Caco-2 (cell line): Measurements from ENCODE around the gene MYH7. TPM values are rescaled to one million over a fixed set of nuclear protein-coding genes. Genes with fewer than 3 reads are reported as not detected.

ENCODE experiments used
- BruUV-seq: library from RNA; stranded (reverse); fragments of 400-500 nt; replicated peaks from 2 replicates; lab custom pipeline; 2021; lab: Mats Ljungman, UMichigan
- CTCF ChIA-PET: fragments of 300-600 bp; sonication (Branson Sonifier 250); formaldehyde crosslinking; loops from one replicate; lab custom pipeline; 2022; ENCODE audit warnings: antibody characterized with exemption; lab: Charles Lee
- POLR2A ChIA-PET: fragments of 300-600 bp; sonication (Branson Sonifier 250); formaldehyde crosslinking; loops from one replicate; lab custom pipeline; 2022; ENCODE audit warnings: antibody characterized with exemption; lab: Charles Lee
- DNase-seq, 2 experiments: peaks; one replicate each; pipeline versions ENCODE4 v3.0.0 to v3.0.0-alpha.2; 2020 to 2022
- H3K27me3 ChIP-seq: replicated peaks from 2 replicates; pipeline ENCODE4 v1.6.0; 2011; ENCODE audit warnings: low read length; ENCODE audit not compliant: control insufficient read depth, insufficient read depth
- H3K36me3 ChIP-seq: 2 replicates; pipeline ENCODE4 v1.5.1; 2011; ENCODE audit warnings: low read length; ENCODE audit not compliant: control insufficient read depth, insufficient read depth
- H3K4me1 ChIP-seq: fragments of 250-450 bp; sonication (Bioruptor Pico); 2 replicates; pipeline ENCODE4 v1.5.1; 2020; ENCODE audit warnings: mild to moderate bottlenecking
- H3K4me3 ChIP-seq: 2 replicates; pipeline ENCODE4 v1.5.1; 2011; ENCODE audit warnings: low read depth, mild to moderate bottlenecking, control low read depth, low read length
- H3K9me3 ChIP-seq: fragments of 250-450 bp; sonication (Bioruptor Pico); 2 replicates; pipeline ENCODE4 v1.5.1; 2020; ENCODE audit warnings: mild to moderate bottlenecking, moderate library complexity
- H3K27ac Mint-ChIP-seq: one replicate; pipeline ENCODE4 v1.8.0; 2022; ENCODE audit warnings: mixed read lengths; ENCODE audit not compliant: unreplicated experiment
- H3K27me3 Mint-ChIP-seq: one replicate; pipeline ENCODE4 v1.8.0; 2022; ENCODE audit warnings: mixed read lengths; ENCODE audit not compliant: insufficient read depth, unreplicated experiment
- H3K36me3 Mint-ChIP-seq: one replicate; pipeline ENCODE4 v1.8.0; 2022; ENCODE audit warnings: mild to moderate bottlenecking, mixed read lengths; ENCODE audit not compliant: insufficient read depth, unreplicated experiment
- H3K4me1 Mint-ChIP-seq: one replicate; pipeline ENCODE4 v1.8.0; 2022; ENCODE audit warnings: low read depth, mixed read lengths; ENCODE audit not compliant: unreplicated experiment
- H3K4me3 Mint-ChIP-seq: one replicate; pipeline ENCODE4 v1.8.0; 2022; ENCODE audit warnings: mild to moderate bottlenecking, moderate library complexity, mixed read lengths; ENCODE audit not compliant: unreplicated experiment
- H3K9me3 Mint-ChIP-seq: one replicate; pipeline ENCODE4 v1.8.0; 2022; ENCODE audit warnings: mixed read lengths; ENCODE audit not compliant: unreplicated experiment
- CTCF ChIP-seq, 2 experiments: fragments of 200-600 bp in 1 of 2; IDR thresholded peaks; 1 replicate in 1 of 2; 2 replicates in 1 of 2; pipeline versions ENCODE4 v1.5.1 to v1.8.0; 2011 to 2022; ENCODE audit warnings: antibody characterized with exemption in 1 of 2, control low read depth in 1 of 2, inconsistent platforms in 1 of 2, low read depth in 1 of 2, low read length in 1 of 2, mild to moderate bottlenecking in 1 of 2, moderate library complexity in 1 of 2; ENCODE audit not compliant: insufficient read depth in 1 of 2, severe bottlenecking in 1 of 2, unreplicated experiment in 1 of 2
- intact Hi-C: fragments of 100-400 bp; cut with micrococcal nuclease; formaldehyde crosslinking; loops from one replicate; pipeline ENCODE4 v1.10.0; 2022; ENCODE audit not compliant: unreplicated experiment
- total RNA-seq: library from RNA; stranded (reverse); gene quantifications from 2 replicates; pipeline ENCODE4 v1.2.3, GENCODE V29; 2022

Gene MYH7
- total RNA-seq, 1 experiment from 2014 or later = not detected

DNA sequence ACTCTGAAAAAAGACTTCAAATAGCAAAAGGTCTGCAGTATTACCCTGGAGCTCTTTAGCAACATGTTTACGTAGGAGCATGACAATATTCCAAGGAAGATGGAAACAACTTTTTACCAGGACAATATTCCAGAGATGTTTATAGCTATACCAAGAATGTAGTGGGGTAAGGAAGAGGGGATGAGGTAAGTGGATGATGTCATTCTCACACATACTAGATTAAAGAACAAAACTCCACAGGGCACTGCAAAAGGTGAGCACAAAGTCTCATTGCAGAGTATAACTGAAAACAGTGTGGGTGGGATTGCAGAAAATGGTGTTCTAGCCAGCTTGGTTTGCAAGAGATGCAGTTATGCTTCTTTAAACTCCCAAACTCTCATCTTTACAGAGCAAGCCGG, 50.2 kb downstream of the MYH7 start:
- H3K36me3 Mint-ChIP-seq = no peaks in the 10 kb centered on the region
- no peaks in the 10 kb centered on the region for H3K9me3 ChIP-seq
- H3K9me3 Mint-ChIP-seq = no peaks in the 10 kb centered on the region
- H3K27me3 ChIP-seq = no peaks in the 10 kb centered on the region
- no peak overlapping the region for H3K4me3 Mint-ChIP-seq
- no peaks in the 10 kb centered on the region for H3K4me1 Mint-ChIP-seq
- H3K27me3 Mint-ChIP-seq = peaks cover 19% of the 10 kb centered on the region
- intact Hi-C loops = loop anchor here (10.0 kb wide), 1 partner anchor 270 kb away; no protein-coding TSS in a partner anchor
- no peaks in the 10 kb centered on the region for H3K36me3 ChIP-seq
- CTCF ChIA-PET = interaction anchor here (0.6 to 1.2 kb wide), 2 partner anchors 71 to 286 kb away, joined by 3 to 5 read pairs; no protein-coding TSS in a partner anchor
- POLR2A ChIA-PET = no interaction called here
- H3K4me3 ChIP-seq = no peak overlapping the region
- no peaks in the 10 kb centered on the region for H3K4me1 ChIP-seq
- no TSS peak for BruUV-seq
- TF ChIP-seq CTCF (IDR thresholded peaks at IDR 0.05; ENCODE audit: insufficient read depth in 1 of 2, low read depth in 1 of 2, low read length in 1 of 2, severe bottlenecking in 1 of 2, unreplicated experiment in 1 of 2) = no peak
- no peak for DNase-seq
- no peak overlapping the region for H3K27ac Mint-ChIP-seq

DNA sequence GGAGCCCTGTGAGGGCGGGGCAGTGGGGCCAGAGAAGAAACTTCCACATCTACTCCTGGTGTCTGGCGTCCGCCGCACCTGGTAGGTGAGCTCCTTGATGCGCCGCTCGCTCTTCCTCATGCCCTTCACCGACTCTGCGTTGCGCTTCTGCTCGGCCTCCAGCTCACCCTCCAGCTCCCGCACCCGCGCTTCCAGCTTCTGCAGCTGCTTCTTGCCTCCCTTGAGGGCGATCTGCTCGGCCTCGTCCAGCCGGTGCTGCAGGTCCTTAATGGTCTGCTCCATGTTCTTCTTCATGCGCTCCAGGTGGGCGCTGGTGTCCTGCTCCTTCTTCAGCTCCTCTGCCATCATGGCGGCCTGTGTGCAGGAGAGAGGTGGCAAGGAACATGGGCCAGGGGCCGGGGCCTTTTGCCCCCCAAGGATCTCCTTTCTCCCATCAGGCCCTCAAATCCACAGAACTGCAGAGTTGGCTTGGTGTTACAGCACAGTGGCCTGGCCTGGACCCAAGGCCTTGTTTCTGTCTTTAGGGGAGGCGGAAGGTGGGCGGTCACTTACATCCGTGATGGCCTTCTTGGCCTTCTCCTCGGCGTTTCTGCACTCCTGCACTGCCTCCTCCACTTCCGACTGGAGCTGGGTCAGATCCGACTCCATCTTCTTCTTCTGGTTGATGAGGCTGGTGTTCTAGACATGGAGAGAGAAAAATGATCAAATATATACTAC, 50.9 kb downstream of the MYH7 start:
- Mint-ChIP-seq H3K4me1 (no peaks in the 10 kb centered on the region), H3K4me3 (no peak overlapping the region), H3K9me3 (no peaks in the 10 kb centered on the region), H3K36me3 (no peaks in the 10 kb centered on the region), H3K27ac (no peak overlapping the region), H3K27me3 (peaks cover 15% of the 10 kb centered on the region)
- BruUV-seq = no TSS peak
- TF ChIP-seq CTCF (IDR thresholded peaks at IDR 0.05; ENCODE audit: insufficient read depth in 1 of 2, low read depth in 1 of 2, low read length in 1 of 2, severe bottlenecking in 1 of 2, unreplicated experiment in 1 of 2) = no peak
- CTCF ChIA-PET = interaction anchor here (0.6 kb wide), 1 partner anchor 285 kb away, joined by 5 read pairs; no protein-coding TSS in a partner anchor
- no peak for DNase-seq
- Histone ChIP-seq H3K36me3 (no peaks in the 10 kb centered on the region), H3K9me3 (no peaks in the 10 kb centered on the region), H3K4me3 (no peak overlapping the region), H3K27me3 (no peaks in the 10 kb centered on the region), H3K4me1 (no peaks in the 10 kb centered on the region)
- POLR2A ChIA-PET = no interaction called here
- intact Hi-C loops = loop anchor here (5.0 to 10.0 kb wide), 2 partner anchors 83 to 270 kb away; partner anchors contain the start of gene NGDN

DNA sequence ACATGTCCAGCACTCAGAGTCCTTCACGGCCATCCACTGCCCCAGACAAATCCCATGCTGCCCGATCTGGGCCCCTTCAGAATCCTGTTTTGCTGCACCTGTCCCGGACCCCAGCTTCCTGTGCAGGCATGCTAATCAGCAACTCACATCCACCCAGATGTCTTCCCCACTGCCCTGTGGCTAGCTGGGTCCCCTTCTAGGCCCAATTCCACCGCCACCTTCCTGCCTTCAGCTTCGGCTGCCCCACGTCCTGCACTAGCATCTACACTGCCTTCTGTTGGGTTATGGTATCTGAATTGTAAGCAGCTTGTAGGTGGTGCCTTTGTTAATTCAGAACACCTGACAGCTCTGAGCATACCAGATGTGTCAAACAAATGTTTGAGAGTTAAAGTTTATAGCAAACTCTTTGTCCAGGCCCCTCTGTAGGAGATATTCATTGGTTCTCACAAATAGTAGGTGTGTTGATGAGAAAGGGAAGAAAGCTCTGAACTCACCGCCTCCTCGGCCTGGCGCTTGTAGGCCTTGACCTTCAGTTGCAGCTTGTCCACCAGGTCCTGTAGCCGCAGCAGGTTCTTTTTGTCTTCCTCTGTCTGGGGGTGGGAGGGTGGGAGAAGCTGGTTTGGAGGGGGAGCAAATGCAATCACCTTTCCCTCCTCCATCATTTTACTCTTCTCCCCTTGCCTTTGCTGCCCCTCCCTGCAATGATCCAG, 52.6 kb downstream of the MYH7 start:
- Mint-ChIP-seq H3K4me1 (no peaks in the 10 kb centered on the region), H3K36me3 (no peaks in the 10 kb centered on the region), H3K27ac (no peak overlapping the region), H3K27me3 (peaks cover 15% of the 10 kb centered on the region), H3K9me3 (no peaks in the 10 kb centered on the region), H3K4me3 (no peak overlapping the region)
- BruUV-seq = no TSS peak
- H3K27me3 ChIP-seq = no peaks in the 10 kb centered on the region
- H3K36me3 ChIP-seq = no peaks in the 10 kb centered on the region
- CTCF ChIA-PET = no interaction called here
- H3K9me3 ChIP-seq = no peaks in the 10 kb centered on the region
- DNase-seq = no peak
- H3K4me3 ChIP-seq = no peak overlapping the region
- no peaks in the 10 kb centered on the region for H3K4me1 ChIP-seq
- intact Hi-C loops = loop anchor here (5.0 to 10.0 kb wide), 2 partner anchors 84 to 272 kb away; partner anchors contain the start of gene NGDN
- POLR2A ChIA-PET = no interaction called here
- TF ChIP-seq CTCF (IDR thresholded peaks at IDR 0.05; ENCODE audit: insufficient read depth in 1 of 2, low read depth in 1 of 2, low read length in 1 of 2, severe bottlenecking in 1 of 2, unreplicated experiment in 1 of 2) = no peak
